Tibial artery (tissue), 4 donors: ENCODE data around the gene DDN.
A peak's percentile ranks its signal among the peaks of the same experiment; 100 is the strongest.

Experiments
- DNase-seq, 2 donors: peaks; one replicate each; pipeline ENCODE4 v3.0.0-alpha.2; 2019
- H3K27ac ChIP-seq, 2 donors: fragments of 200-600 bp; sonication (generic) in 1 of 2; 1 replicate in 1 of 2; 2 replicates in 1 of 2; pipeline ENCODE4 v1.5.1; 2018 to 2019; ENCODE audit warnings: mild to moderate bottlenecking in 1 of 2
- H3K27me3 ChIP-seq, 2 donors: fragments of 200-600 bp; sonication (generic) in 1 of 2; one replicate each; pipeline versions ENCODE4 v1.5.1 to v1.6.0; 2016 to 2019
- H3K36me3 ChIP-seq, 3 donors: fragments of 200-600 bp; sonication (generic) in 2 of 3; one replicate each; pipeline ENCODE4 v1.5.1; 2016 to 2019; ENCODE audit warnings: mild to moderate bottlenecking in 2 of 3
- H3K4me1 ChIP-seq, 4 donors: fragments of 200-600 bp; sonication (generic) in 2 of 4; 1 replicate in 3 of 4; 2 replicates in 1 of 4; pipeline ENCODE4 v1.5.1; 2016 to 2019
- H3K4me3 ChIP-seq, 2 donors: fragments of 200-600 bp; sonication (generic) in 1 of 2; 1 replicate in 1 of 2; 2 replicates in 1 of 2; pipeline ENCODE4 v1.5.1; 2018 to 2019; ENCODE audit warnings: mild to moderate bottlenecking in 2 of 2
- H3K9me3 ChIP-seq, 3 donors: fragments of 200-600 bp; sonication (generic) in 1 of 3; one replicate each; pipeline ENCODE4 v1.5.1; 2016 to 2019
- intact Hi-C: fragments of 100-400 bp; cut with DNase I; formaldehyde crosslinking; loops from one replicate; pipeline ENCODE4 v1.15.0; 2023; ENCODE audit warnings: low total_unique reads
- TF ChIP-seq, protein P1 (sequence below), 2 experiments: fragments of 200-600 bp in 1 of 2; fragments of 450-650 bp in 1 of 2; IDR thresholded peaks; one replicate each; pipeline ENCODE4 v1.5.1; 2017 to 2019; ENCODE audit warnings: antibody characterized with exemption in 2 of 2, mild to moderate bottlenecking in 1 of 2, moderate library complexity in 1 of 2

The DDN gene

DNA sequence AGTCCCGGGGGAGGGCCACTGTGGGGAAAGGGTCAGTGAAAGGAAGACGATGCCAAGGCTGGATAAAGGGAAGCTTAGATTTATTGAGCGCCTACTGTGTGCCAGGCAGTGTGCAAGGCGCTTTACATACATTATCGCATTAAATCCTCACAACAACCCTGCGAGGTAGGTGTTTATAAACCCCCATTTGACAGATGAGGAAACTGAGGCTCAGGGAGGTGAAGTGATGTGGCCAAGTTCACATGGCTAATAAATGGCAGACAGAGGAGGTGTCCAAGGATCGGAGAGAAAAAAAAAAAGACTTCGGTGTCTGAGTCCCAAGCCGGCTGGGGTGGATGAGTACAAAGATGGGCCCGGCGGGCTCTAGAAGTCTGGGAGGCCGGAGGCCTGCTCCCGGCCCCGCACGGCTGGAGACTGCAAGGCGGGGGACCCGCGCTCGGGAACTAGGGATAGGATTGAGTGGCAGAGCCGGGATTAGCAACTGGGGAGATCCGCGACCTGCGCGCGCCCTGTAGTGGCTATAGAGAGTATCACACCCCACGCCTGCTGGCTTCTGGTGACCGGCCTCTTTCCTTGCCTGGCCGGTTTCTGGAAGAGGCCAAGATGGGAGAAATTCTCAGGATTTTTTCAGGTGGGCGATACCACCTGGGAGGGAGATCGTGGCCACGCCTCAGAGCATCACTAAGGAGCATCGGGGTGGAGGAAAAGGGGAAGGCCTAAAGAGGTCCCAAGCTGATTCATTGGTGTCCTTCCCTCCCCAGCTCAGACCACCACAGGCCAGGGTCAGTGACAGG, 3.9 kb downstream of the DDN start:
- intact Hi-C loops = no loop called here

DNA sequence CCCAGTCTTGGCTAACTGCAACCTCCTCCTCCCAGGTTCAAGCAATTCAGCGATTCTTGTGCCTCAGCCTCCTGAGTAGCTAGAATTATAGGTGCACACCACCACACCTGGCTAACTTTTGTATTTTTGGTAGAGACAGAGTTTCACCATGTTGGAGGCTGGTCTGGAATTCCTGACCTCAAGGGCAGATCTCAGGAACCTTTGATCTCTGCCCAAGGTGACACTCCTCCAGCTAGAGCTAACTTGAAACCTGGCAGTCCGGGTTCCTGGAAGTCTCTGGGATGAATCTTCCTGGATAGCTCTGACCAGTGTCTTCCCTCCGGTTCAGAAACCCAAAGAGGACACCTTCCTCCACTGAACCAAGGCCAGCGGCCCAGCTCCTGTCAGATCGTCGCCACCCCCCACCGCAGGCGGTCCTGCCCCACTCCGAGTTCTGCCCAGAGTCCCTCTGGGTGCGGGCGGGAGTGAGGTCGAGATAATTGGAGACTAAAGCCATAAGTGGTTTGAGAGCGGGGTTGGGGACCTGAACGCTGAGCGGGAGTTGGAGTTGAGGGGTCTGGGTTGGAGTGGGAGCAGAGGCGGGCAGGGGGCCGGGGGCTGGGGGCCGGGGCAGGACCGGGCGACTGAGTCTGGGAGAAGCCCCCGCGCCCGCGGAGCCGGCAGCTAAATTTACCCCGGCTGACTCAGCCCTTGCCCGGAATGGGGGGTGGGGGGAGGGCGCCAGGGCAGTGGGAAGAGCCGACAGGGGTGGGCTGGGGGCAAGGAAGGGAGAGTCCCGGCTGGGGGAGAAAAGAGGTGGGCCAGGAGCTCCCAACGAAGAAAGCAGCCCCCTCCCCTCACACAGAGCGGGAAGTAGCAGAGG, 4.7 kb downstream of the DDN start:
- Histone ChIP-seq H3K4me1 (peaks cover 2 to 46% (median 32%) of the 10 kb centered on the region in 4 donors), H3K27me3 (peaks cover 0 to 73% of the 10 kb centered on the region in 2 donors), H3K36me3 (no peaks in the 10 kb centered on the region), H3K27ac (no peak overlapping the region), H3K4me3 (no peak overlapping the region), H3K9me3 (no peaks in the 10 kb centered on the region)
- DNase-seq = no peak
- TF ChIP-seq, protein P1, sequence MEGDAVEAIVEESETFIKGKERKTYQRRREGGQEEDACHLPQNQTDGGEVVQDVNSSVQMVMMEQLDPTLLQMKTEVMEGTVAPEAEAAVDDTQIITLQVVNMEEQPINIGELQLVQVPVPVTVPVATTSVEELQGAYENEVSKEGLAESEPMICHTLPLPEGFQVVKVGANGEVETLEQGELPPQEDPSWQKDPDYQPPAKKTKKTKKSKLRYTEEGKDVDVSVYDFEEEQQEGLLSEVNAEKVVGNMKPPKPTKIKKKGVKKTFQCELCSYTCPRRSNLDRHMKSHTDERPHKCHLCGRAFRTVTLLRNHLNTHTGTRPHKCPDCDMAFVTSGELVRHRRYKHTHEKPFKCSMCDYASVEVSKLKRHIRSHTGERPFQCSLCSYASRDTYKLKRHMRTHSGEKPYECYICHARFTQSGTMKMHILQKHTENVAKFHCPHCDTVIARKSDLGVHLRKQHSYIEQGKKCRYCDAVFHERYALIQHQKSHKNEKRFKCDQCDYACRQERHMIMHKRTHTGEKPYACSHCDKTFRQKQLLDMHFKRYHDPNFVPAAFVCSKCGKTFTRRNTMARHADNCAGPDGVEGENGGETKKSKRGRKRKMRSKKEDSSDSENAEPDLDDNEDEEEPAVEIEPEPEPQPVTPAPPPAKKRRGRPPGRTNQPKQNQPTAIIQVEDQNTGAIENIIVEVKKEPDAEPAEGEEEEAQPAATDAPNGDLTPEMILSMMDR (IDR thresholded peaks at IDR 0.05) = no peak
- intact Hi-C loops = no loop called here

More for the DNA sequence above, 3.9 kb downstream of the DDN start:
- Histone ChIP-seq H3K9me3 (no peaks in the 10 kb centered on the region), H3K27ac (no peak overlapping the region), H3K4me3 (peak overlapping the region; percentile 5 to 28), H3K36me3 (peaks cover 0 to 3% (median 0%) of the 10 kb centered on the region in 3 donors), H3K27me3 (peaks cover 0 to 75% of the 10 kb centered on the region in 2 donors), H3K4me1 (peaks cover 8 to 54% (median 40%) of the 10 kb centered on the region in 4 donors)
- DNase-seq = peak; percentile 82 to 85
- TF ChIP-seq, protein P1 (IDR thresholded peaks at IDR 0.05) = peak; percentile 82 to 89

DNA sequence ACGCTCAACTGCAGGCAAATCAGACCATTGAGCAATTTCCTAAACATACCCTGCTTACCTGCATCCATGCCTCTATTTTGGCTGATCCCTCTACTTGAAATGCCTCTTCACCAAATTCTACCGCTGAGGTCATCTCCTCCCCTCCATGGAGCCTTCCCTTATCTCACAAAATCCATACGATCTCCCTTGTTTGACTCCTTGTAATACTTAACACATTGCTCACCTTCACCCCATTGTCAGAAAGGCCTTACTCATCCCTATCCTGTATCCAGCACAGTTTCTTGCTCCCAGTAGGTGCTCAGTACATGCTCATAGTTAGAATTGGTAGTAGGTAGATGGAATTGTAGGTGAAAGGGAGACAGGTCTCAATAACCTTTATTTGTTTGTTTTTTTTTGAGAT, 5.4 kb downstream of the DDN start:
- H3K4me1 ChIP-seq = peaks cover 0 to 39% (median 25%) of the 10 kb centered on the region in 4 donors
- DNase-seq = no peak
- no peaks in the 10 kb centered on the region for H3K36me3 ChIP-seq
- H3K27ac ChIP-seq = no peak overlapping the region
- intact Hi-C loops = no loop called here
- TF ChIP-seq, protein P1 (IDR thresholded peaks at IDR 0.05) = no peak
- H3K9me3 ChIP-seq = no peaks in the 10 kb centered on the region
- peaks cover 0 to 73% of the 10 kb centered on the region in 2 donors for H3K27me3 ChIP-seq
- H3K4me3 ChIP-seq = no peak overlapping the region

DNA sequence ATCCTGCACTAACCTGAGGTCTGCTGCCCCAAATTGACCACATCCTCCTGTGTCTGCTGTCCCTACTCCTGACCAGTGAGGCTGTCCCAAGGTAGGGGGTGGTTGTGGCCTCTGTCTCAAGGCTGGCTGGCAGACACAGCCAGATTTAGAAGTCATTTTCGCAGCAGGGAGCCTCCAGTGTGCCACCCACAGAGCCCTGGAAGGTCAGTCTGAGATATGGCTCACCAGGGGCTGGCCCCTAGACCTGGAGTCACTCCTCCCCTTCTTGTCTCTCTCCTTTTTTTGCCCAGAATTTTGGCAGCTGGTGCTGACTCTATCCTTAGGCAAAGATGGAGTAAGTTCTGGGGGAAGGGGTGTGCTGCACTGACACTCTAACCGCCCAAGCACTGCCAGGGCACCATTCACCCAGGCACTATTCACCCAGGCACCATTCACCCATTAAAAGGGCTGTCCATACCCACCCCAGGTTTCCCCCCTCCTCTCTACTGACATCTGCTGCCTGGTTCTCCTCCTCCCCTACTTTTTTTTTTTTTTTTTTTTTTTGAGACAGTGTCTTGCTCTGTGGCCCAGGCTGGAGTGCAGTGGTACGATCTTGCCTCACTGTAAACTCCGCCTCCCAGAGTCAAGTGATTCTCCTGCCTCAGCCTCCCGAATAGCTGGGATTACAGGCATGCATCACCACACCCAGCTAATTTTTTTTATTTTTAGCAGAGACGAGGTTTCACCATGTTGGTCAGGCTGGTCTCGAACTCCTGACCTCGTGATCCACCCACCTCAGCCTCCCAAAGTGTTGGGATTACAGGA, 7.7 kb downstream of the DDN start:
- Histone ChIP-seq H3K4me1 (peaks cover 0 to 16% (median 8%) of the 10 kb centered on the region in 4 donors), H3K27me3 (peaks cover 0 to 64% of the 10 kb centered on the region in 2 donors), H3K9me3 (no peaks in the 10 kb centered on the region), H3K36me3 (no peaks in the 10 kb centered on the region), H3K27ac (no peak overlapping the region), H3K4me3 (no peak overlapping the region)
- DNase-seq = no peak
- TF ChIP-seq, protein P1 (IDR thresholded peaks at IDR 0.05) = no peak
- intact Hi-C loops = no loop called here

DNA sequence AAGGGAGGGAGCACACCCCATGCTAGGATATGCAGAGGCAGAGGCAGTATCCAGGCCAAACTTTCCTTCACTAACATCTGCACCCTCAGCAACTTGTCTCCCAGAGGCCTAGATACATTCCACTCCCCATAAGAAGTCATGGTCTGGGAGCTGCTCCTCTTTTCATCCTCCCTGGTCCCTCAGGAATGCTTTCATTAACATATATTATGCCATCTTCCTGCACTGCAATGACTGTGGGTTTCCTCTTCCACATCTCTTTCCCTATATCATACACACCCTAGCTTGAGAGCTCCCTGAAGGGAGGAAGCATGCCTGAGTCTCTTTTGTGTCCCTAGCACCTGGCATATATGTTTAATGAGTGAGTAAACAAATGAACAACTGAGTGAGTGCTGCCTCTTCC, 8.6 kb downstream of the DDN start:
- DNase-seq = no peak
- no peaks in the 10 kb centered on the region for H3K36me3 ChIP-seq
- intact Hi-C loops = no loop called here
- no peaks in the 10 kb centered on the region for H3K9me3 ChIP-seq
- H3K27ac ChIP-seq = no peak overlapping the region
- peaks cover 0 to 64% of the 10 kb centered on the region in 2 donors for H3K27me3 ChIP-seq
- no peak overlapping the region for H3K4me3 ChIP-seq
- H3K4me1 ChIP-seq = peaks cover 0 to 17% (median 15%) of the 10 kb centered on the region in 4 donors
- TF ChIP-seq, protein P1 (IDR thresholded peaks at IDR 0.05) = no peak
